ENCODE measurements around the gene OTOF. TPM values are rescaled to one million over a fixed set of nuclear protein-coding genes. Genes with fewer than 3 reads are reported as not detected.

OTOF gene
- total and polyA plus RNA-seq, 2 experiments from 2014 or later = 0.10 to 0.33 TPM

DNA sequence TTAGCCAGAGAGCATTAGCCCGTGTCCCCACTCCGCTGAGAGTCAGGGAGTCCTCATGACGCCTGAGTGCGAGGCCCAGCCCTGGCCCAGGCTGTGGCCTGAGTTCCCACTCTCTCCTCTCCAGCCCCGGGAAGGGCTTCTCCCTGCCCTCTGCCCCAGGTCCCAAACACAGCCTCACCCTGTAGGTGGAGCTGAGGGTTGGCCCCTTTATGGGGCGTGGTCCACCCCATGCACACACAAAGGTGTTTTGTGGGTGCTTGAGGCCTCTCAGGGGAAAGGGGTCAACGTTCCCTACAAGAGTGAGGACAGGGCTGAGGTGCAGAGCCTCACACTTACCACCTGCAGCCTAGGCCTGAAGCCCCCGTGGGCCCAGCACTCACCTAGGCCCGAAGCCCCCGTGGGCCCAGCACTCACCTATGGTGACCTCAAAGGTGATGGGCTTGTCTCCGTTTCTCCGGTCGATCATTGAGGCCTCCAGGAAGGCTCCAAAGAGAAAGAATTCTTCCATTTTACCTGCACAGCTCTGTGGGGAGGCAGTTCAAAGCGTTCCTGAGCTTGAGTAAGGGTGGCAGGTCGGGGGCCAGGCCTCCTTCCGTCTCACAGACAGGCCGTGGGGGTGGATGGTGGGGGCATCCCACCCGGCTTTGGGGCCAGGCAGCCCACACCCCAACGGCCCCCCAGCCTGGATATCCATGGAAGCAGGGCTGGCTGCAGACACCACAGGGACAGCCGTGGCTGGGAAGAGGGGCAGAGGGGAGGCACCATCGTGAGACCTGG, 2.1 kb upstream of the OTOF start:
- Histone ChIP-seq H3K4me3 (no peak overlapping the region), H3K9me3 (ENCODE audit: low read depth) (no peaks in the 10 kb centered on the region), H3K4me1 (ENCODE audit: insufficient read depth) (peaks cover 9% of the 10 kb centered on the region), H3K79me2 (no peaks in the 10 kb centered on the region), H2AFZ (no peak overlapping the region), H3K36me3 (replicated peaks; ENCODE audit: insufficient read depth, low read depth) (no peaks in the 10 kb centered on the region), H3K27ac (no peak overlapping the region), H3K9me2 (replicated peaks; ENCODE audit: insufficient read depth) (no peaks in the 10 kb centered on the region), H3K4me2 (no peak overlapping the region), H4K20me1 (ENCODE audit: insufficient read depth, poor library complexity, severe bottlenecking) (no peaks in the 10 kb centered on the region), H3K27me3 (no peaks in the 10 kb centered on the region)
- no peak for DNase-seq (ENCODE audit: low spot score)
- 88% methylated on average over 21 of the region's 21 CpGs for WGBS (ENCODE audit: low lambda C conversion rate, missing lambda C conversion rate)
- TF ChIP-seq CTCF (IDR thresholded peaks at IDR 0.05; ENCODE audit: poor library complexity) = no peak
- TF ChIP-seq EZH2 (IDR thresholded peaks at IDR 0.05; ENCODE audit: borderline replicate concordance) = no peak
- TF ChIP-seq EZH2phosphoT487 (IDR thresholded peaks at IDR 0.05; ENCODE audit: low read depth, severe bottlenecking, unreplicated experiment) = no peak

- DNase-seq (ENCODE audit: low spot score) = no peak
- no peaks in the 10 kb centered on the region for H3K9me2 ChIP-seq (replicated peaks; ENCODE audit: insufficient read depth)
- H3K4me1 ChIP-seq (ENCODE audit: insufficient read depth) = peaks cover 9% of the 10 kb centered on the region
- TF ChIP-seq EZH2phosphoT487 (IDR thresholded peaks at IDR 0.05; ENCODE audit: low read depth, severe bottlenecking, unreplicated experiment) (no peak), EZH2 (IDR thresholded peaks at IDR 0.05; ENCODE audit: borderline replicate concordance) (no peak), CTCF (IDR thresholded peaks at IDR 0.05; ENCODE audit: poor library complexity) (no peak)
- WGBS (ENCODE audit: low lambda C conversion rate, missing lambda C conversion rate) = 92% methylated on average over 18 of the region's 25 CpGs
- H3K27me3 ChIP-seq = no peaks in the 10 kb centered on the region
- H2AFZ ChIP-seq = no peak overlapping the region
- no peaks in the 10 kb centered on the region for H4K20me1 ChIP-seq (ENCODE audit: insufficient read depth, poor library complexity, severe bottlenecking)
- H3K79me2 ChIP-seq = no peaks in the 10 kb centered on the region
- H3K4me3 ChIP-seq = no peak overlapping the region
- no peak overlapping the region for H3K27ac ChIP-seq
- no peaks in the 10 kb centered on the region for H3K36me3 ChIP-seq (replicated peaks; ENCODE audit: insufficient read depth, low read depth)
- no peak overlapping the region for H3K4me2 ChIP-seq
- no peaks in the 10 kb centered on the region for H3K9me3 ChIP-seq (ENCODE audit: low read depth)
Observed at GRCh38 chr2:26479131-26479788, 1.3 kb upstream of the OTOF start.

- TF ChIP-seq EZH2 (IDR thresholded peaks at IDR 0.05; ENCODE audit: borderline replicate concordance) = no peak
- no peak for TF ChIP-seq CTCF (IDR thresholded peaks at IDR 0.05; ENCODE audit: poor library complexity)
- no peak for TF ChIP-seq EZH2phosphoT487 (IDR thresholded peaks at IDR 0.05; ENCODE audit: low read depth, severe bottlenecking, unreplicated experiment)
- 98% methylated on average over 5 of the region's 5 CpGs for WGBS (ENCODE audit: low lambda C conversion rate, missing lambda C conversion rate)
- Histone ChIP-seq H3K79me2 (no peaks in the 10 kb centered on the region), H3K27ac (no peak overlapping the region), H4K20me1 (ENCODE audit: insufficient read depth, poor library complexity, severe bottlenecking) (no peaks in the 10 kb centered on the region), H3K9me2 (replicated peaks; ENCODE audit: insufficient read depth) (no peaks in the 10 kb centered on the region), H3K4me3 (no peak overlapping the region), H3K4me1 (ENCODE audit: insufficient read depth) (peaks cover 9% of the 10 kb centered on the region), H2AFZ (no peak overlapping the region), H3K4me2 (no peak overlapping the region), H3K27me3 (no peaks in the 10 kb centered on the region), H3K36me3 (replicated peaks; ENCODE audit: insufficient read depth, low read depth) (no peaks in the 10 kb centered on the region), H3K9me3 (ENCODE audit: low read depth) (no peaks in the 10 kb centered on the region)
- DNase-seq (ENCODE audit: low spot score) = no peak
Observed at GRCh38 chr2:26478366-26478765, 442 bp upstream of the OTOF start.
